Measurements from ENCODE around the gene DEK.

The DEK gene

GRCh38 chr6:18265787-18266522 lies 1.6 kb upstream of the DEK start:
- DNase-seq = no peak

- peak in 1 of 2 experiments; percentile 45 for DNase-seq
Measured at GRCh38 chr6:18264923-18265377, 620 bp upstream of the DEK start.

- peak; percentile 27 to 50 for DNase-seq
Measured at GRCh38 chr6:18263418-18264218, 712 bp downstream of the DEK start.

GRCh38 chr6:18262702-18263417 lies 1.5 kb downstream of the DEK start:
- peak in 1 of 2 experiments; percentile 12 for DNase-seq

- DNase-seq = peak in 1 of 2 experiments; percentile 38
Measured at GRCh38 chr6:18261877-18262276, 2.5 kb downstream of the DEK start.

GRCh38 chr6:18260448-18261106 lies 3.8 kb downstream of the DEK start:
- DNase-seq = peak in 1 of 2 experiments; percentile 16

- no peak for DNase-seq
Measured at GRCh38 chr6:18259675-18260447, 4.5 kb downstream of the DEK start.

- DNase-seq = no peak
Measured at GRCh38 chr6:18254793-18255192, 9.5 kb downstream of the DEK start.

- no peak for DNase-seq
Measured at GRCh38 chr6:18253635-18254034, 10.7 kb downstream of the DEK start.

- no peak for DNase-seq
Measured at GRCh38 chr6:18249271-18249670, 15.1 kb downstream of the DEK start.

- DNase-seq = no peak
Measured at GRCh38 chr6:18248698-18249097, 15.6 kb downstream of the DEK start.

- DNase-seq = no peak
Measured at GRCh38 chr6:18247002-18247401, 17.3 kb downstream of the DEK start.

- no peak for DNase-seq
Measured at GRCh38 chr6:18246205-18246604, 18.1 kb downstream of the DEK start.

- DNase-seq = no peak
Measured at GRCh38 chr6:18245642-18246041, 18.7 kb downstream of the DEK start.

GRCh38 chr6:18245079-18245478 lies 19.3 kb downstream of the DEK start:
- DNase-seq = no peak

GRCh38 chr6:18244251-18244650 lies 20.1 kb downstream of the DEK start:
- DNase-seq = no peak

- no peak for DNase-seq
Measured at GRCh38 chr6:18243302-18243893, 20.9 kb downstream of the DEK start.

- DNase-seq = no peak
Measured at GRCh38 chr6:18242062-18242851, 22.1 kb downstream of the DEK start.

- no peak for DNase-seq
Measured at GRCh38 chr6:18241208-18242038, 22.9 kb downstream of the DEK start.

GRCh38 chr6:18240230-18240629 lies 24.1 kb downstream of the DEK start:
- no peak for DNase-seq
